Measurements from ENCODE around the gene RHOG.
"Not testable (repeated sequence)": the region's sequence is repeated elsewhere in the genome, so short reads cannot be mapped to it uniquely, and the experiment has no call there.

The RHOG gene

DNA sequence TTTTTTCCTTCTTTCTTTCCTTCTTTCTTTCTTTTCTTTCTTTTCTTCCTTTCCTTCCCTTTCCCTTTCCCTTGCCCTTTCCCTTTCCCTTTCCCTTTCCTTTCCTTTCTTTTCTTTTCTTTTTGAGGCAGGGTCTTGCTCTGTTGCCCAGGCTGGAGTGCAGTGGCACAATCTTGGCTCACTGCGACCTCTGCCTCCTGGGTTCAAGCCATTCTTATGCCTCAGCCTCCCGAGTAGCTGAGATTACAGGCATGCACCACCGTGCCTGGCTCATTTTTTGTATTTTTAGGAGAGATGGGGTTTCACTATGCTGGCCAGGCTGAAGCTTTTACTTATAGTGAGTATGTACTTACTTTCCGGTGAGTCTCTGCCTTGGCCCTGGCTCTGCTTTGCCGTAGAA is 25.9 kb downstream of the RHOG start:
- not testable (repeated sequence) for H3K4me1 Mint-ChIP-seq, H3K27ac Mint-ChIP-seq, H3K27me3 Mint-ChIP-seq, H3K4me3 Mint-ChIP-seq, H3K9me3 Mint-ChIP-seq, H3K36me3 Mint-ChIP-seq

DNA sequence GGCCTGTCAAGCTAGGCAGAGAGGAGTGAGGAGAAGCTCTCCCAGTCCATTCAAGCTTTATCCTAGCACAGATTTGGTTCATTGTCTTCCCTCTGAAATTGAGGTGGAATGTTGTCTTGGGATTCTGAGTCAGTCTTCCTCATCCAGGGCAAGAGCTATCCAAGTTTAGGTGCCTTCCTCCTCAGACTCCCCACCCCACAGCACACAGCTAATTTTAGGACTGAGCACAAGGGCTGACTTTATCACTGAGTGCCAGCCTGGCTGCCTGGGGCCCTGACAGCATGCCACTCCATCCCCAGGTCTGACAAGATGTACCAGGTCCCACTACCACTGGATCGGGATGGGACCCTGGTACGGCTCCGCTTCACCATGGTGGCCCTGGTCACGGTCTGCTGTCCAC is 29.8 kb downstream of the RHOG start:
- Mint-ChIP-seq H3K4me3 (no peak overlapping the region), H3K27me3 (no peaks in the 10 kb centered on the region), H3K4me1 (peaks cover 17% of the 10 kb centered on the region), H3K27ac (no peak overlapping the region), H3K36me3 (no peaks in the 10 kb centered on the region), H3K9me3 (no peaks in the 10 kb centered on the region)

DNA sequence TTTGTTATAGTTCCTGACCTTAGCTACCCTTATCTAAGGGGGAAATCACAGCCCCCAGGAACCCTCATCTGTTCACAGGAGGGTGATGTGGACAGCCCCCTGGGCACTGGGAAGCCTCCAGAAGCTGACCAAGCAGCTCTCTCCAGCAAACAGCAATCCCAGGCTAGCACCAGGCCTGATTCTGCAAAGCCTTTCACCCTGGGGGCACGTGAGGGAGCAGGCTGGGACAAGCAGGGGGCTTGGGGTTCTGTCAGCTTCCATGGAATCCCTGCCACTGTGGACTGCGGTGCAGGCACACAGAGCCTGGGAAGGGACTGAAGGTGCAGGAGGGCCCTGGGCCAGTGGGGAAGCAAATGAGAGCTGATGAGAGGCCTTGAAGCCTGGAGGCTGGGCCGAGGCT is 30.3 kb downstream of the RHOG start:
- H3K9me3 Mint-ChIP-seq = no peaks in the 10 kb centered on the region
- no peaks in the 10 kb centered on the region for H3K36me3 Mint-ChIP-seq

DNA sequence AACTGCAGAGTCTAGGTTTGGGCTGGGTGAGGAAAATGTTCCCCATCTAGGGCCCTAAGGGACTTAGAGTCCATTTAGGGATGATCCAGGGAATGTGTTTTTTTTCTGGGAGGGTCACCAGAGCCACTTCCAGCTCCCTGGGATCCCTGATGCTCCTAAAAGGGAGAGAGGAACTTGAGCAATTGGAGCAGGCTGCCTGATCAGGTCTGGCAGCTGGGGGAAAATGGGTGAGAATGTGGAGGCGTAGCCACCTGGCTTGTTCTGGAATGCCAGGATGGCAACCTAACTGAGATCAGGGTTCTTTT is 31.2 kb downstream of the RHOG start:
- peaks cover 17% of the 10 kb centered on the region for H3K4me1 Mint-ChIP-seq

More for the DNA sequence above, 30.3 kb downstream of the RHOG start:
- H3K4me1 Mint-ChIP-seq = peaks cover 17% of the 10 kb centered on the region
- no peak overlapping the region for H3K4me3 Mint-ChIP-seq
- H3K27me3 Mint-ChIP-seq = no peaks in the 10 kb centered on the region
- no peak overlapping the region for H3K27ac Mint-ChIP-seq

DNA sequence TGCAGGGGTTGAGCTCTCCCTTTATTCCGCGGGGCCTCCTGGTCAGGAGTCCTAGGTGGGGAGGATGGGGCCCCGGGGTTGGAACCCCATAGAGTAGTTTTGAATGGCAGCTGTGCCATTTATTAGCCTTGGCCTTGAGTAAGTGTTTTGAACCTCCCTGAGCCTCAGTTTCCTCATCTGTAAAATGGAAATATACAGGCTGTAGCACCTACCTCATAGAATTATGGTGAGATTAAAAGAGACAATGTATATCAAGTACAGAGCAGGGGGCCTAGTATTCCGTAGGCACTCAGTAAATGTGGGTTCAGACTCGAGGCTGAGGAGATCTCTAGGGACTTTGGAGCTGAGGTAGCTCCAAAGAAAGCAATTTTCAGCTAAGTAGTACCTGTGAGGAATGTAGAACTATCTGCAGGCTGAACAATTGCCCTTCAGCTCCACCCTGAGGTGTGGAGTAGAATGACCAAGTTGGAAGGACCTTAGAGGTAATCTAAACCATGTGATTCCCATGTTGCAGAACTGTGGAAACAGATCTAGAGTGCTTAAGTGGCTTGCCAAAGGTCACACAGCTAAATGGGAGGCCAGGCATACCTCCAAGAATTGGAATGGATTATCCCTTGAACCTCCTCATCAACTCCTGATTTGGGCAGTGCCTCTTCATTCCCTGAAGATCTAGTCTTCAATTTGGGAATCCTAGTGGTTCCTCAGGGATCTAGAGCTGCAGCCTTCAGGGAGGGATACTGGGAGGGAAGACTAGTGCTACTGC is 31.7 kb downstream of the RHOG start:
- no peaks in the 10 kb centered on the region for H3K36me3 Mint-ChIP-seq
- H3K4me3 Mint-ChIP-seq = peak overlapping the region; percentile 85
- H3K4me1 Mint-ChIP-seq = peaks cover 17% of the 10 kb centered on the region
- no peaks in the 10 kb centered on the region for H3K9me3 Mint-ChIP-seq
- peak overlapping the region; percentile 23 for H3K27ac Mint-ChIP-seq
- no peaks in the 10 kb centered on the region for H3K27me3 Mint-ChIP-seq

More for the DNA sequence above, 31.2 kb downstream of the RHOG start:
- H3K36me3 Mint-ChIP-seq = no peaks in the 10 kb centered on the region
- H3K9me3 Mint-ChIP-seq = no peaks in the 10 kb centered on the region
- no peak overlapping the region for H3K4me3 Mint-ChIP-seq
- no peak overlapping the region for H3K27ac Mint-ChIP-seq
- no peaks in the 10 kb centered on the region for H3K27me3 Mint-ChIP-seq

DNA sequence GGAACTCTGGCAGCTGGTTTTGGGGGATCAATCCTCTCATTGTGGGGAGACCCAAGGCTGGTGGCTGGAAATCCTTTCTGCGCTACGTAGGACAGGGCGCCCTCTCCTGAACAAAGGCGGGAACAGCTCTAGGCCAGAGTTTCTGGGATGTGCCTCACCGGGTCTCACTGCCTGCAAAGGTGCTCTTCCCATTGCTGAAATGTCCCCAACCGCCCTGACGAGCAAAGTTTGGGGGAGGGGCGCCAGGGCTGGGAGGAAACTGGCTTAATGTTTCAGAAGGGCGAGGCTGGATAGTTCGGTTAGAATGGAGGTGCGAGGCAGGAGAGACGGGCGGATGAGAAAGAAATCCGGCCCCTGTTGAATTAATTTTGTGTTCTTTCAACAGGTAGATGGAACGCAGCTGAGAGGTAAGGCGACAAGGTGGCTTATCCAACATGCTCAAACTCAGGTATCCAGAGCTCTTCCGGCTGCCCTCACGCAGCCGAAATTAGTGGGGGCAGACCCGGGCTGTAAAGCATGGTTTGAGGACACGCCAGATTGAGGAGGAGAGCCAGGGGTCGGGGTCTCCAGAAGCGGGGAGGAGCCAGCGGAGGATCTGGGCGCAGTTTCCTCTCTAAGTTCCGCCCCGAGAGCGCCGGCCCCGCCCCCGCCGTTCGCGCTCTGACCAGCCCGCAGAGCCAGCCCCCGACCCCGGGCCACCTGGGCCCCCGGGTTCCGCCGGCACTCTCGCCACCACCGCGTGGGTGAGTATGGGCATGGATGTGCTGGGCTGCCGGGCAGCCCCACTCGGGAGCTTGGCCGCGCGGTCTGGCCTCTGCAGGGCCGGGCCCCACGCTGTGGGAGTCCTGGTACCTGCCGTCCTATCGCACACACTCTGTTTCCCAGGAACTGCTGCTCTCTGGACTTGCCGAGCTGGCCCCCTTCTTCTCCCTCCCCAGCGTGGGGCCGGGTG is 32.6 kb downstream of the RHOG start, which contains the start of gene PGAP2:
Gene PGAP2, plus strand, starts transcription at position 652 of the 952 bp plus-strand sequence. CDS start 2,700 bp downstream, outside the sequence.
- Mint-ChIP-seq H3K9me3 (no peaks in the 10 kb centered on the region), H3K27ac (peak within 1 kb of the TSS; percentile 95), H3K4me1 (peaks cover 17% of the 10 kb centered on the region), H3K36me3 (no peaks in the 10 kb centered on the region), H3K4me3 (peak within 1 kb of the TSS; percentile 99), H3K27me3 (no peaks in the 10 kb centered on the region)

DNA sequence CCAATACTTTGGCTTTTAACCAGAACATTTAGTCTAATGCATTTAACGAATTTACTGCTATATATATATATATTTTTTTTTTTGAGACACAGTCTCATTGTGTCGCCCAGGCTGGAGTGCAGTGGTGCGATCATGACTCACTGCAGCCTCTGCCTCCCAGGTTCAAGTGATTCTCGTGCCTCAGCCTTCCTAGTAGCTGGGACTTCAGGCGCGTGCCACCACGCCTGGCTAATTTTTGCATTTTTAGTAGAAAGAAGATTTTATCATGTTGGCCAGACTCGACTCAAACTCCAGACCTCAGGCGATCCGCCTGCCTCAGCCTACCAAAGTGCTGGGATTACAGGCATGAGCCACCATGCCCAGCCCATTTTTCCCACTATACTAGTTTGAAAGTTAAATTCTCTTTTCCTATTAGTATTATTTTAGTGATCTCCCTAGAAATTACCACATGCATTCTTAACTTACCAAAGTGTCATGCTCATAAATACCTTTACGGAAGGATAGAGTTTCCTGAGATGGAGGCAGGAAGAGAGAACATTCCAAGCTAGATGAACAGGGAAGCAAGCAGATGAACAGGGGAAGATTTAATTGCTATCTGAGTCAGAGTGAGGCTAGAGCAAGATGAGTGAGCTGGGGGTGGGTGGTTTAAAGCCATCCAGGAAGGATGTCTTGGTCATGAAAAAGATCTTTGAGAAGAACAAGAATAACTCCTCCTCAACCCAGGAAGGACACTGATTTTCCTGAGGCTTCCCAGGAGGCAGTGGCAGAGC is 36.8 kb downstream of the RHOG start:
- no peaks in the 10 kb centered on the region for H3K27me3 Mint-ChIP-seq
- H3K36me3 Mint-ChIP-seq = no peaks in the 10 kb centered on the region
- no peak overlapping the region for H3K27ac Mint-ChIP-seq
- H3K9me3 Mint-ChIP-seq = no peaks in the 10 kb centered on the region
- no peak overlapping the region for H3K4me3 Mint-ChIP-seq
- H3K4me1 Mint-ChIP-seq = peaks cover 12% of the 10 kb centered on the region

DNA sequence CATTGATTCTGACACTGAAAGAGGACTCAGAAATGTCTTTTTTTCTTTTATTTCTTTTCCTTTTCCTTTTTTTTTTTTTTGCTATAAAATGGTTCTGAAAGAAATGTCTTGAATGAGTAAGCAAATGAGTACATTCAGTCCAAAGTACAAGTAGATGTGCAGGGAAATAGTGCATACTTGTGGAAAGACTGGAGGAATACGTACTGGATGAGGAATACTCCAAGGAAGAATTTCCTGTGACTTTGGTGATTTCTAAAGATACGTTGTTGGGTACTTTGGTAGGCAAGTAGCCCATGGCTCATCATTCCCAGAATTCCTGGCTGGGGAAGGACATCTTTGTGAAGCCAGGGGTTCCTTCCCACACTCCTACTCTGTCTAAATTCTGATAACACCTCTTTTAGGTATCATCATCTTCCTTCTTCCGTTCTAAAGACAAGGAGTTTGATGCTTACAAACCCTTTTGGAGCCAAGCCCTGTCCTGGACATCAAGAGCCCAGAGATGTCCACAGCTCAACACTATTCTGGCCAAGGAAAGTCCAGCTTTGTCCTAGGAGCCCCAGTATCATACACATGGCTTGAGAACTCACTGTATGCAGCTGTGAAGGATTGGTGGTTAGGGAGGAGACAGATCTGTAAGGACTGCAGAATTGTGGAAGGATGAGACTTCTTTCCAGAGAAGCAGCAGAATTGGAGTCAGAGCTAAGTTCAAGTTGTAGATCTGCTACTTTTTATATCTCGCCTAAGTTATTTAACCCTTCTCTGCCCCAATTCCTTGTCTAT is 38.6 kb downstream of the RHOG start:
- peaks cover 10% of the 10 kb centered on the region for H3K4me1 Mint-ChIP-seq
- no peak overlapping the region for H3K4me3 Mint-ChIP-seq
- H3K36me3 Mint-ChIP-seq = no peaks in the 10 kb centered on the region
- H3K9me3 Mint-ChIP-seq = no peaks in the 10 kb centered on the region
- no peak overlapping the region for H3K27ac Mint-ChIP-seq
- no peaks in the 10 kb centered on the region for H3K27me3 Mint-ChIP-seq

DNA sequence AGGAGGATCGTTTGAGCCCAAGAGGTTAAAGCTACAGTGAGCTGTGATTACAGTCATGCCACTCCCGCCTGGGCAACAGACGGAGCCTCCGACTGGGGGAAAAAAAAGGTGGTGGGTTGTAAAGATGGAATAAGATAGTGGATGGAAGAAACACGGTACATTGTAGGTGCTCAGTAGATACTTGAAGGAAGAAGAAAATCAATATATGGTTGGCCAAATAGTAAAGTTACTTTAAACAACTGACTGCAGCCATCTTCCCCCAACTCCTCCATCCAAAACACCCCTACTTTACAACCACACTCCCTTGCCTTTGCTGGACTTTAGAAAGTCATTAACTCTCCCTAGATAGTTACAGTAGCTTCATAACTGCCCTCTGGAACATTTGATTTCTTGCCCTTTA is 40.9 kb downstream of the RHOG start:
- Mint-ChIP-seq H3K4me1 (peaks cover 26% of the 10 kb centered on the region), H3K9me3 (no peaks in the 10 kb centered on the region), H3K36me3 (peaks cover 6% of the 10 kb centered on the region), H3K27ac (peak overlapping the region; percentile 83), H3K4me3 (no peak overlapping the region), H3K27me3 (no peaks in the 10 kb centered on the region)

DNA sequence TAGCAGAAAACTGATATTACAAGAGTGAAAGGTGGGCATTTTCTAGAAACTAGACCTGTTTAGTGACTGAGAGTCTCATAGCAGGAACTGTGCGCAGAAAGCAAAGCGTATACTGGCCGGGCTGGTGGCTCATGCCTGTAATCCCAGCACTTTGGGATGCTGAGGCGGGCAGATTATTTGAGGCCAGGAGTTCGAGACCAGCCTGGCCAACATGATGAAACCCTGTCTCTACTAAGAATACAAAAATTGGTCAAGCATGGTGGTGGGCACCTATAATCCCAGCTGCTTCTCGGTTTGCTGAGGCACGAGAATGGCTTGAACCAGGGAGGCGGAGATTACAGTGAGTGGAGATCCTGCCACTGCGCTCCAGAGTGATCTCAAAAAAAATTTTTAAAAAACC is 41.6 kb downstream of the RHOG start:
- Mint-ChIP-seq H3K27me3 (no peaks in the 10 kb centered on the region), H3K36me3 (peaks cover 7% of the 10 kb centered on the region), H3K27ac (peak overlapping the region; percentile 51), H3K4me1 (peaks cover 34% of the 10 kb centered on the region), H3K9me3 (no peaks in the 10 kb centered on the region), H3K4me3 (peak overlapping the region; percentile 99)

DNA sequence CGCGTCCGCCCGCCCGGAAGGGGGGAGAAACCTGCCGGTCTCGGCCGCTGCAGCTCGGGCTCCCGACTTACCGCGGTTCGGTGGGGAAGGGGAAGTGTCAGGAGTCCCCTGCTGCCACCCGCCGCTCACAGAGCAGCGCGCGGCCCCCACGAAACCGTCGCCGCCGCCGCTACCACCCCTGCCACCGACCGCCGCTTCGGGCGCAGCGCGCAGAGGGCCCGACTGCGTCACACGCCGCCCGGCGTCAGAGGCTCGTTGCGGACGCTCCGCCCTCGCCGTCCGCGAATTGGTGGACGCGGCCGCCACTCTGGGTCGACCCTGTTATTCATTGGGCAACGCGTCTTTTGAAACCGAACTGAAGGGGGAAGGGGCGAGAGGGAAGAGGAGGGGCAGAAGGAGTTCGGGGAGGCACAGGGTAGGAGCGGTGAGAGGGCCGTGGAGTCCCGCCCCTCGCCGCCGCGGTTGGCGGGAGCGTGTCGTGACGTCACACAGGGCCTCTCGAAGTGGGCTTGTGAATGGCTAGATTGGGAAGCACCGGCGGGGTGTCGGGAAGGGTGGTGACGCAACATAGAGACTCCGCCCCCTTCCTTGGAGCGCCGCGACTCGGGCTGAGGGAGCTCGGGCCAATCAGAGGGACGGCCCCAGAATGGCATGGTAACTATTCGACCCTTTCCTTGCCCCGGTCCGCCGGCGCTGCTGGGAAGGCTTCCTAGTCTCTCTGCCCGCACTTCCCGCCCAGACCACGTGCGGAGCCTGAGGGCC is 43.2 kb downstream of the RHOG start, which contains the start of gene NUP98:
Gene NUP98, minus strand, starts transcription at position 226 of the 762 bp plus-strand sequence. CDS start 15,437 bp downstream, outside the sequence.
- Mint-ChIP-seq H3K4me3 (peak within 1 kb of the TSS; percentile 99), H3K9me3 (no peaks in the 10 kb centered on the region), H3K4me1 (peaks cover 45% of the 10 kb centered on the region), H3K27ac (peak within 1 kb of the TSS; percentile 99), H3K27me3 (no peaks in the 10 kb centered on the region), H3K36me3 (peaks cover 10% of the 10 kb centered on the region)

DNA sequence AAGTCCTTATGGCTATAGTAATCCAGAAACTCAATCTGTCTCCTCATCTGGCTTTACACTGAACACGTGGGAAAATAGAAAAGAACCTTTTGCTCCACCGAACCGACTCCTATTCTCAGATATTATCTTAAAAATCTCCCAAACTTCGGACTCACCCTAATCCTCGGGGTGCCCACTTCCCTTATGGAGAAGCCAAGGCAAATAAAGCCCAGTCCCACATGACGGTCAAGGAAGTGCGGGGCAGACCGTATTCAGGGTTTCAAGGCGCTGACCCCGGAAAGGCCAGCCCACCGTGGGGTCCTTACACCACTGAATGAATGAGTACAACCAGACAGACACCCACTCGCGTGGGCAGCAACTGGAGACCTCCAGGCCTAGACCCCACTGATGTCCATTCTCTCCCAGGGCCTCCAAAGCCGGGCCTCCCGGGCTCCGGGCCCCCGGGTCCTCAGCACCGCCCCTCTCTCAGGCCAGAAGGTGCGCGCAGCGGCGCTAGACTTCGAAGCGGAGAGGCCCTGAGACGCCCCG is 43.9 kb downstream of the RHOG start:
- Mint-ChIP-seq H3K27ac (peak overlapping the region; percentile 93), H3K9me3 (no peaks in the 10 kb centered on the region), H3K4me1 (peaks cover 48% of the 10 kb centered on the region), H3K27me3 (no peaks in the 10 kb centered on the region), H3K36me3 (peaks cover 10% of the 10 kb centered on the region), H3K4me3 (peak overlapping the region; percentile 99)

DNA sequence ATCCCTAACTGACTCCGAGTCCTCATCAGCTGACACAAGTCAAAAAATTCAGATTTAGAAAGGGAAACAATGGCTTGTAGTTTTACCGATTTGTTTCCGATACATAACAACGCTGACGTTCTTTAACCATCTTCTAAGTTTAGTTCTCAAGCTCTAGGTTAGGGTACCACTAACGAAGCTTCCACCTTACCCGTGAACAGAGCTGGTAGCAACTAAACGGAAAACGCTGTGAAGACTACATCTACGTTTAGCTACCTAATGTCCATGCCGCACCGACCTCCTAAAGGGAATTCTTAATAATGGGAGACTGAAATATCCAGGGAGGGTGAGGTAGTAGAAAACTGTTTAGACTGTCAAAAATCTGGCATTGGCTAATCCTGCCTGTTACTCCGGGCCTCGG is 44.4 kb downstream of the RHOG start:
- peaks cover 10% of the 10 kb centered on the region for H3K36me3 Mint-ChIP-seq
- H3K9me3 Mint-ChIP-seq = no peaks in the 10 kb centered on the region
- no peaks in the 10 kb centered on the region for H3K27me3 Mint-ChIP-seq
- H3K27ac Mint-ChIP-seq = peak overlapping the region; percentile 93
- H3K4me3 Mint-ChIP-seq = peak overlapping the region; percentile 99
- peaks cover 48% of the 10 kb centered on the region for H3K4me1 Mint-ChIP-seq

DNA sequence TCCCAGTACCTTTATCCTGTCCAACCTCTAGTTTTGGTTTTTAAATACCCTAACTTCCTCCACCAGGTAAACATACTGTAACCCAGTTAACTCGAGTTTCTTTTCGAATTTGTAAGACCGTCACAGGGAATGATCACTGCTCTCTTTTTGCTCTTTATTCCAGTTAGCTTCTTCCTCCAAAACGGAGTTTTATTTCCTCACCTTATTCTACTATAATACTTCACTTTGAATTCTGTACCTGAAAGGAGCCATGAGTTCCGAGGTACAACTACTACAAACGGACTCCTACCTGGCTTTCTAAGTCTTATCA is 44.8 kb downstream of the RHOG start:
- Mint-ChIP-seq H3K9me3 (no peaks in the 10 kb centered on the region), H3K36me3 (peaks cover 10% of the 10 kb centered on the region), H3K27ac (peak overlapping the region; percentile 93), H3K27me3 (no peaks in the 10 kb centered on the region), H3K4me1 (peaks cover 48% of the 10 kb centered on the region), H3K4me3 (peak overlapping the region; percentile 99)
